NB4 (cell line): ENCODE data around the gene HAPLN3.

ENCODE experiments used
- CTCF ChIP-seq: IDR thresholded peaks from one replicate; pipeline ENCODE4 v1.5.1; 2012; ENCODE audit warnings: low read depth, low read length
- MYC ChIP-seq: IDR thresholded peaks from 2 replicates; pipeline ENCODE4 v1.6.1; 2011; ENCODE audit warnings: low read depth, low read length
- POLR2A ChIP-seq: IDR thresholded peaks from 2 replicates; pipeline ENCODE4 v1.6.1; 2011; ENCODE audit warnings: mild to moderate bottlenecking; ENCODE audit not compliant: insufficient read length; ENCODE audit errors: extremely low read depth
- TF ChIP-seq, protein P1 (sequence below): IDR thresholded peaks from 2 replicates; pipeline ENCODE4 v1.6.1; 2011; ENCODE audit warnings: low read depth, low read length

DNA sequence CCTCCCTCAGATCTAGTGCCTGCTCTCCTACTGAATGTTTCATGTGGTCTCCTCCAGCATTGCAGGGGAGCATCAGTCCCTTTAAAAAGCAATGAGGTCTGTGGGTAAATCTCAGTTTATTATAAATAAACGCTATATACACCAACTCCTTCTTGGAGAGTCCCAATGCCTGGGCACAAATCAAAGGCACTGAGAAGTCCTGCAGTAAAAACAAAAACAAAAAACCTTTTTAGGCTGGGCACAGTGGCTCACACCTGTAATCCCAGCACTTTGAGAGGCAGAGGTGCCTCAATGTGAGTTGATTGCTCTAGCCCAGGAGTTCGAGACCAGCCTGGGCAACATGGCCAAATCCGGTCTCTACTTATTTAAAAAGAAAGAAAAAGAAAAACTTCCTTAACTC lies 47.1 kb downstream of the HAPLN3 start:
- no peak for TF ChIP-seq CTCF
- TF ChIP-seq, protein P1, sequence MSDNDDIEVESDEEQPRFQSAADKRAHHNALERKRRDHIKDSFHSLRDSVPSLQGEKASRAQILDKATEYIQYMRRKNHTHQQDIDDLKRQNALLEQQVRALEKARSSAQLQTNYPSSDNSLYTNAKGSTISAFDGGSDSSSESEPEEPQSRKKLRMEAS, result no peak
- no peak for TF ChIP-seq POLR2A
- TF ChIP-seq MYC, result no peak
